WTC11 (cell line): ENCODE measurements around the gene PLA2G5.

Experiments
- ARID4B ChIP-seq: sonication (generic); formaldehyde crosslinking; IDR thresholded peaks from 2 replicates; pipeline ENCODE4 v1.8.0; 2023; ENCODE audit warnings: missing genetic modification reagents, mild to moderate bottlenecking, borderline replicate concordance
- CBFB ChIP-seq: sonication (generic); formaldehyde crosslinking; IDR thresholded peaks from 2 replicates; pipeline ENCODE4 v1.8.1; 2022; ENCODE audit warnings: mild to moderate bottlenecking, low read depth, missing genetic modification reagents
- CTCF ChIP-seq: fragments of 200-600 bp; IDR thresholded peaks from 2 replicates; pipeline ENCODE4 v1.8.0; 2022; ENCODE audit warnings: antibody characterized with exemption
- ETV6 ChIP-seq: sonication (generic); formaldehyde crosslinking; IDR thresholded peaks from 2 replicates; pipeline ENCODE4 v1.8.1; 2022; ENCODE audit warnings: mild to moderate bottlenecking, missing genetic modification reagents
- KAT7 ChIP-seq: sonication (generic); formaldehyde crosslinking; IDR thresholded peaks from 2 replicates; pipeline ENCODE4 v1.8.1; 2023; ENCODE audit warnings: missing genetic modification reagents, mild to moderate bottlenecking, borderline replicate concordance
- MAX ChIP-seq: sonication (generic); formaldehyde crosslinking; IDR thresholded peaks from 2 replicates; pipeline ENCODE4 v1.8.0; 2022; ENCODE audit warnings: mild to moderate bottlenecking, missing genetic modification reagents
- RELA ChIP-seq: sonication (generic); formaldehyde crosslinking; IDR thresholded peaks from 2 replicates; pipeline ENCODE4 v1.8.1; 2022; ENCODE audit warnings: missing genetic modification reagents, mild to moderate bottlenecking, borderline replicate concordance
- SP1 ChIP-seq: sonication (generic); formaldehyde crosslinking; conservative IDR thresholded peaks from 2 replicates; pipeline ENCODE4 v1.8.1; 2022; ENCODE audit warnings: missing genetic modification reagents
- TCF7 ChIP-seq: sonication (generic); formaldehyde crosslinking; IDR thresholded peaks from 2 replicates; pipeline ENCODE4 v1.8.0; 2022; ENCODE audit warnings: mild to moderate bottlenecking, low read depth, missing genetic modification reagents, moderate library complexity
- USF1 ChIP-seq: sonication (generic); formaldehyde crosslinking; IDR thresholded peaks from 2 replicates; pipeline ENCODE4 v1.8.0; 2022; ENCODE audit warnings: mild to moderate bottlenecking, missing genetic modification reagents
- ZNF121 ChIP-seq: sonication (generic); formaldehyde crosslinking; IDR thresholded peaks from 2 replicates; pipeline ENCODE4 v1.8.0; 2023; ENCODE audit warnings: missing genetic modification reagents

GRCh38 chr1:20110679-20111078, 40.7 kb downstream of the PLA2G5 start:
- no peak for TF ChIP-seq USF1 (CRISPR knock-in tag)
- no peak for TF ChIP-seq CTCF
- no peak for TF ChIP-seq CBFB
- no peak for TF ChIP-seq ARID4B
- no peak for TF ChIP-seq TCF7 (CRISPR knock-in tag)
- no peak for TF ChIP-seq ETV6 (CRISPR knock-in tag)
- no peak for TF ChIP-seq KAT7 (CRISPR knock-in tag)
- TF ChIP-seq RELA (CRISPR knock-in tag) = no peak
- no peak for TF ChIP-seq SP1 (CRISPR knock-in tag)
- no peak for TF ChIP-seq MAX (CRISPR knock-in tag)
- TF ChIP-seq ZNF121 (CRISPR knock-in tag) = no peak
